Panc1 (cell line): ENCODE measurements around the gene PRPF19. TPM values are rescaled to one million over a fixed set of nuclear protein-coding genes. Genes with fewer than 3 reads are reported as not detected.

Source experiments
- ATAC-seq: fragments of 200-7000 bp; cut with Tn5 transposase; 2 replicates; pipeline ENCODE4 v1.9.1; 2020; ENCODE audit warnings: mild to moderate bottlenecking, moderate library complexity
- BruUV-seq: library from RNA; stranded (reverse); fragments of 400-500 nt; replicated peaks from 2 replicates; lab custom pipeline; 2021; lab: Mats Ljungman, UMichigan
- CTCF ChIA-PET: fragments of 300-600 bp; sonication (Branson Sonifier 250); formaldehyde crosslinking; loops from one replicate; lab custom pipeline; 2022; ENCODE audit warnings: antibody characterized with exemption; lab: Charles Lee
- POLR2A ChIA-PET: fragments of 300-600 bp; sonication (Branson Sonifier 250); formaldehyde crosslinking; loops from one replicate; lab custom pipeline; 2022; ENCODE audit warnings: antibody characterized with exemption; lab: Charles Lee
- DNase-seq: peaks from one replicate; pipeline ENCODE4 v3.0.0-alpha.2; 2010; ENCODE audit warnings: low read depth, low spot score
- H3K27ac ChIP-seq: 2 replicates; pipeline ENCODE4 v1.5.1; 2011; ENCODE audit warnings: mild to moderate bottlenecking, low read length, inconsistent platforms
- H3K27me3 ChIP-seq: fragments of 200-500 bp; sonication (Bioruptor generic); 2 replicates; pipeline ENCODE4 v1.6.0; 2014; ENCODE audit warnings: low read length, inconsistent platforms; ENCODE audit not compliant: control insufficient read depth, insufficient read depth
- H3K36me3 ChIP-seq: fragments of 200-500 bp; sonication (Bioruptor generic); 2 replicates; pipeline ENCODE4 v1.5.1; 2014; ENCODE audit warnings: inconsistent platforms, mild to moderate bottlenecking, low read length, moderate library complexity; ENCODE audit not compliant: control insufficient read depth, insufficient read depth
- H3K4me1 ChIP-seq: 2 replicates; pipeline ENCODE4 v1.5.1; 2011; ENCODE audit warnings: inconsistent platforms, mild to moderate bottlenecking, low read length, moderate library complexity; ENCODE audit not compliant: control insufficient read depth, insufficient read depth
- H3K4me3 ChIP-seq, 2 experiments: 2 replicates each; pipeline ENCODE4 v1.5.1; 2011 to 2012; ENCODE audit warnings: low read depth in 2 of 2, low read length in 2 of 2, mild to moderate bottlenecking in 2 of 2, inconsistent platforms in 1 of 2, moderate library complexity in 1 of 2
- H3K9me3 ChIP-seq: fragments of 200-500 bp; sonication (Bioruptor generic); 2 replicates; pipeline ENCODE4 v1.5.1; 2014; ENCODE audit warnings: low read depth, mild to moderate bottlenecking, inconsistent platforms, low read length, moderate library complexity; ENCODE audit not compliant: control insufficient read depth, insufficient read depth
- CTCF ChIP-seq: fragments of 450-650 bp; IDR thresholded peaks from 2 replicates; pipeline ENCODE4 v1.5.1; 2017; ENCODE audit warnings: mild to moderate bottlenecking
- POLR2AphosphoS5 ChIP-seq: IDR thresholded peaks from 2 replicates; pipeline ENCODE4 v1.6.1; 2012; ENCODE audit warnings: mild to moderate bottlenecking, low read depth, low read length, moderate library complexity
- REST ChIP-seq, 2 experiments: IDR thresholded peaks; 2 replicates each; pipeline ENCODE4 v1.6.1; 2011 to 2012; ENCODE audit warnings: low read depth in 2 of 2, control low read depth in 1 of 2, low read length in 1 of 2, mild to moderate bottlenecking in 1 of 2, moderate library complexity in 1 of 2; ENCODE audit not compliant: insufficient read depth in 1 of 2
- SIN3A ChIP-seq: IDR thresholded peaks from 2 replicates; pipeline ENCODE4 v1.6.1; 2012; ENCODE audit warnings: low read depth, mild to moderate bottlenecking, low read length, moderate library complexity, borderline replicate concordance; ENCODE audit not compliant: insufficient read depth
- TCF7L2 ChIP-seq: IDR thresholded peaks from 2 replicates; pipeline ENCODE4 v1.6.1; 2011; ENCODE audit warnings: mild to moderate bottlenecking, low read depth, low read length, inconsistent platforms
- in situ Hi-C: cut with HindIII; loops from 2 replicates; pipeline ENCODE4 v1.10.0; 2016; ENCODE audit warnings: low sequenced_read_pairs, low pct_unique_long_range_greater_than_20kb
- intact Hi-C: fragments of 100-400 bp; cut with micrococcal nuclease; formaldehyde crosslinking; loops from one replicate; pipeline ENCODE4 v1.10.0; 2022; ENCODE audit not compliant: unreplicated experiment
- total RNA-seq: library from RNA; stranded (reverse); gene quantifications from one replicate; pipeline ENCODE4 v1.2.1, GENCODE V29; 2021; ENCODE audit not compliant: unreplicated experiment

PRPF19 gene
- total RNA-seq, 1 experiment from 2014 or later, result 149 TPM

GRCh38 chr11:60948250-60948649 is 41.9 kb upstream of the PRPF19 start:
- H3K4me1 ChIP-seq, result no peaks in the 10 kb centered on the region
- TF ChIP-seq REST (IDR thresholded peaks at IDR 0.05; ENCODE audit: insufficient read depth in 1 of 2, low read depth in 2 of 2, low read length in 1 of 2) (no peak), SIN3A (no peak), CTCF (no peak), POLR2AphosphoS5 (no peak), TCF7L2 (no peak)
- no peaks in the 10 kb centered on the region for H3K36me3 ChIP-seq
- no peaks in the 10 kb centered on the region for H3K9me3 ChIP-seq
- no TSS peak for BruUV-seq
- POLR2A ChIA-PET, result no interaction called here
- no peak for DNase-seq
- H3K27ac ChIP-seq, result no peak overlapping the region
- no peaks in the 10 kb centered on the region for H3K27me3 ChIP-seq
- in situ Hi-C loops (no loop called here), intact Hi-C loops (no loop called here)
- H3K4me3 ChIP-seq, result no peak overlapping the region
- CTCF ChIA-PET, result interaction anchor here (1.0 kb wide), 1 partner anchor 444 kb away, joined by 3 read pairs; the partner anchor contains the start of gene TMEM216
- no peak for ATAC-seq

- POLR2A ChIA-PET, result no interaction called here
- no peaks in the 10 kb centered on the region for H3K27me3 ChIP-seq
These were observed 41.3 kb upstream of the PRPF19 start for GRCh38 chr11:60947700-60948099.

More at GRCh38 chr11:60947700-60948099, 41.3 kb upstream of the PRPF19 start:
- no TSS peak for BruUV-seq
- in situ Hi-C loops (no loop called here), intact Hi-C loops (no loop called here)
- ATAC-seq (no peak), DNase-seq (no peak)
- Histone ChIP-seq H3K36me3 (no peaks in the 10 kb centered on the region), H3K27ac (no peak overlapping the region), H3K4me1 (no peaks in the 10 kb centered on the region), H3K9me3 (no peaks in the 10 kb centered on the region), H3K4me3 (no peak overlapping the region)
- no peak for TF ChIP-seq CTCF
- TF ChIP-seq TCF7L2, result no peak
- no peak for TF ChIP-seq POLR2AphosphoS5
- no peak for TF ChIP-seq REST (IDR thresholded peaks at IDR 0.05; ENCODE audit: insufficient read depth in 1 of 2, low read depth in 2 of 2, low read length in 1 of 2)
- no peak for TF ChIP-seq SIN3A
- CTCF ChIA-PET, result interaction anchor here (1.0 kb wide), 1 partner anchor 444 kb away, joined by 3 read pairs; the partner anchor contains the start of gene TMEM216
